Stimulated activated CD4-positive, alpha-beta T cell treated with anti-CD3 and anti-CD28 coated beads, TNF-alpha, amount 100 ng/mL, for 48 hours (primary cell): Measurements from ENCODE around the gene RHEB.
"Not testable (repeated sequence)": the region's sequence is repeated elsewhere in the genome, so short reads cannot be mapped to it uniquely, and the experiment has no call there.

Source experiments
- DNase-seq, 3 donors: peaks; one replicate each; pipeline ENCODE4 v3.0.0-alpha.2; 2020; ENCODE audit warnings: low read depth in 3 of 3

The RHEB gene, protein sequence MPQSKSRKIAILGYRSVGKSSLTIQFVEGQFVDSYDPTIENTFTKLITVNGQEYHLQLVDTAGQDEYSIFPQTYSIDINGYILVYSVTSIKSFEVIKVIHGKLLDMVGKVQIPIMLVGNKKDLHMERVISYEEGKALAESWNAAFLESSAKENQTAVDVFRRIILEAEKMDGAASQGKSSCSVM

DNA sequence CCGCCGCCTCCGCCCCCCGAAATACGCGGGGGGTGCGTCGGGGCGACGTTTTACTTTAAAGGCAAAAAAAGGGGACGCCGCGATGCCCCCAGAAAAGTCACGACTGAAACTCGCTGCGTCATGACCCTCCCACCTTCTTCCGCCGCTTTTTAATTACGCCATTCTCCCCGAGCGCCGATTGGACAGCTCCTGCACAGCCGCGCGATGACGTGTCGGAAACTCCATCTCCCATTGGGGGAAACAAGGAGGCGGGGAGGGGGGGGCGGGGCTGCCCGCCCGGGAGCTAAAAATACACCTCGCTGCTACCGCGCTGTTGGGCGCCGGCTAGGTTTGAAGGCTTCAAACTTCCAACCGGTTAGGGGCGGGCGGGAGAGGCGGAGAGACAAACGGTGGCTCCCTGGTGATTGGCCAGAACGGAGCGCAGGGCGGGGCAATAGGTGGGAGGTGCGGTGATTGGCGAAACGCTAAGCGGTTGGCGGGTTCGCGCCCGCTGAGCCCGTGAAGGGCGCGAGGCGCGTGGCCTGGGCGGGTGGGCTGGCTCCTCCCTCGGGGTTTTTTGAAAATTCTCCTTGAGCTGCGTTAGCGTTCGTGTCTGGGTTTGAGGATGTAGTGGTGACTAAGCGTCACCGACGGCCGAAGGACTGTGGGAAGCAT lies at the start of gene RHEB:
Gene RHEB (minus strand): TSS at position 131 of the 654 bp plus-strand sequence. CDS start 384 bp downstream, outside the sequence.
- peak; percentile 95 to 99 (median 96) for DNase-seq

DNA sequence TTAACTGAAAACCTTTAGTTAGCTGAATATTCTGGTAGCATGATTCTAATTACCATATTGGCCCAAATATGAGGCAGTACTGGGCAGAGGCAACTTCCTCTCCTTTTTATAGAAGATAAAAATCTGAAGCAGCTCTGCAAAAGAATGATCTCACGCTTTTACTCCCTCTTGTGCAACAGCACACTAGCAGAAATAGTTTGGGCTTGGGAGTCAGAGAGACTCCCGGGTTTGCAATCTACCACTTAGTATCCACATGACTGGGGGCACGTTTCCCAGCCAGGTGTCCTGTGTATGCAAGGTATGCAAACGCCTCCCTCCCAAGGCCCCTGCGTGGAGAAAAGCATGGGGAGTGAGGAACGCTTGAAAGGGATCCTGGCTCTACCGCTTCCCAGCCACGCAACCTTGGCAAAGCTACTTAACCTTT lies 47.2 kb upstream of the RHEB start:
- DNase-seq, result no peak

DNA sequence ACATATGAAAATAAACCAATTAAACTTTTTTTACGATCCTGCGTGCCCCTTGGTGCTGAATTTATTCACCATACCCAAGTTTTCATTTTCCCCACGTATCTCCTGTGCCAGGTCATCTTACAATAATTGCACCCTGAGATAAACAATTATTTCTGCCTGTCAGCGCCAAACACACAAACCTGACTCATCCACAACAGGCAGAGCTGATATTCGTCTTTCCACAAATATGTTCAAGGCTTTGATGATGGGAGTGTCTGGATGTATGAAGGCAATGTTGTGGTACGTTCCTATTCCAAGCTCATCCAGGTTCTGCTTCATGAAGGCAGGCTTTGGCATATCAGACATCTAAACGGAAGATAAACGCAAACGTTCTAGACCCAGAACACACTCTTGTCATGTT lies 45.8 kb upstream of the RHEB start:
- no peak for DNase-seq

DNA sequence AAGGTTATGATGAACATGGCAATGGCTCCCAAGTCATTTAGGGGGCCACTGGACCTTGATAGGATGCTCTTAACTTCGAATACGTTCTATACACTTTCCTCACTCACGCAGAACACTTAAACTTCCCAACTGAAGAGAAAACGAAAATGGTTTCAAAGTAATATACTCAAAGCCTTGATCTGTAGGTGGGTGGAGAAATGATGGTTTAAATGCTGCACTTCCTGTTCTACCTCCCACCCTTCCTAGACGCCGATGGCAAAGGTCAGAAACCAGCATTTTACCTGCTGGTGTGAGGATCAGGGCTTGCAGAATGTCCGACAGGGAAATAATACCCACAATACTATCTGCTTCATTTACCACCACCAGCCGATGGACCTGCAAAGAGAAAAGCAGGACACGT lies 40.5 kb upstream of the RHEB start:
- DNase-seq, result no peak

DNA sequence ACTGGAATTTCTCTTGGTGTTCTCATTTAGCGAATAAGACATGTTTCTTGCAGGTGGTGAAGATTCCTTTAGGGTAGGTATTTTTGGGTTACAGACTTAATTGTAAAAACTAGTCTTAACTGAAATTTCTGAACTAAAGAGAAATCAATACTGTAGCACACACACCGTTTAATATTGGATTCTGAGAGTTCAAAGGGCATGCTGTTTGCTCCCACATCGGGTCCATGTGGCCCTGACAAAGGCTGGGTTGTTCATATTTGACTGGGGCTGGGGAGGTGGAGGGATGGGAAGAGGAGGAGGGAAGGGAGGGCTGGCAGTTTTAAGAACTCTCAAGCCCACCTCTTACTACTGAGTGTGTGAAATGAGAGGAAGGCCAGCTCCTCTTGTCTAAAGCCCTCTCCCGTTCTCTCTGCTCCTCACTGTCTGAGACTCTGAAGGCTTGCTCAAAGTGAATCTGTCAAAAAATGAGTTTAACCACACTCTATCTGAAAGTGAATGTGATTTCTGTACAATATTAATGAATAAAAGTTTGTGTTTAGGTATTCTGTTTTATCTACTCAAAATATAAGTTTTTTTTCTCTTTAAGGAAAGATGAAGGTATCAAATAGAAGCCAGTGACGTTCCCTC lies 40.0 kb upstream of the RHEB start:
- DNase-seq, result no peak

DNA sequence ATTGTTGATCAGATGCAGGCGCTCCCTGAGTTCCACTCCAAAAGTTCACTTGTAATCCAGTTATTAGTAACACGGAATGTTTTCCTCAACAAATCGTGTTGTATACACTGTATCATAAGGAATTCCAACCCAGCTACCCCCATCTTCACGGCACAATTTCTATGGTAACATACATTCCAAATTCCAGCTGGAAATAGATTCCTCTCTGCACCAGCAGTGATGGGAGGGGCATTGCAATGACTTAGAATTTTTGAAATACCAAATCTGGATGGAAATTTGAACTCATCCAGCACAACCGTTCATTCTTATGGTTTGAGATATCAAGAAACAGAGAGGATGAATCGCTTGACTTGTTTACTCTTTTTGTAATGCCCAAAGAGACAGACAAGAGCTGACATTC lies 38.9 kb upstream of the RHEB start:
- DNase-seq, result no peak

DNA sequence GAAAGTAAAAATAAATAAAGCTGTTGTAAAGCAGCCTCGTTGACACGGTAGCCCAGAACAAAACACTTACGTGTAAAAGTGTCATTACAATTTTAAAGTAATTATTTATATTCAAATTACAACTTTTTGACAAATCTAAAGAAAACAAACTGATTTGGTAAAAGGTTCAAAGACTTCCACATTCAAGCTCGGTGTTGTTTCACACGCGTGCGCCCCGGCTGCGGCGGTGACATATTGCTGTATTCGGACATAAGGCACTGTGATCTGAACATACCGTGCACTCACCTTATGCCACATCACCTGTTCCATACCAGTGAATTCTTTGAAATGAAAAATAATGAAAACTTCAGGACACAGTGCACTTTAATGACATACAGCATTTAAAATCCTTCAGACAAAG lies 36.9 kb upstream of the RHEB start:
- no peak for DNase-seq

DNA sequence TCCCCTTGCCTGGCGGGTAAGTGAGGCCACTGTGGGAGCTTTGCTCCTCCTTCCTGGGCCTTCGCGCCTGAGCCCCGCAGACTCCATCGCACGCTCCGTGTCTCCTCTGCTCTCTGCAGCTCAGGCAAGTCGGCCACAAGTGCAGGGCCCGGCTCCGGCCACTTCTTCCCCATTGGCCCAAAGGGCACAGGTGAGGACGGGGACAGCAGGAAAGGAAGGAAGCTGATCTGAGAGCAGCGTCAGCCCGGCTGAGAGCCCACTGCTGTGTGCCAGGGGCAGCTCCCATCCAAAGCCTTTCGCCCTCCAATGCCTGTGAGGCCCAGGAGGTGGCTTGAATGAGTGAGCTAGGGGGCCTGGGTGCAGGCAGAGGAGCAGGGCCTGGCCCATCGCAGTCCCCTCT lies 33.7 kb upstream of the RHEB start:
- no peak for DNase-seq

DNA sequence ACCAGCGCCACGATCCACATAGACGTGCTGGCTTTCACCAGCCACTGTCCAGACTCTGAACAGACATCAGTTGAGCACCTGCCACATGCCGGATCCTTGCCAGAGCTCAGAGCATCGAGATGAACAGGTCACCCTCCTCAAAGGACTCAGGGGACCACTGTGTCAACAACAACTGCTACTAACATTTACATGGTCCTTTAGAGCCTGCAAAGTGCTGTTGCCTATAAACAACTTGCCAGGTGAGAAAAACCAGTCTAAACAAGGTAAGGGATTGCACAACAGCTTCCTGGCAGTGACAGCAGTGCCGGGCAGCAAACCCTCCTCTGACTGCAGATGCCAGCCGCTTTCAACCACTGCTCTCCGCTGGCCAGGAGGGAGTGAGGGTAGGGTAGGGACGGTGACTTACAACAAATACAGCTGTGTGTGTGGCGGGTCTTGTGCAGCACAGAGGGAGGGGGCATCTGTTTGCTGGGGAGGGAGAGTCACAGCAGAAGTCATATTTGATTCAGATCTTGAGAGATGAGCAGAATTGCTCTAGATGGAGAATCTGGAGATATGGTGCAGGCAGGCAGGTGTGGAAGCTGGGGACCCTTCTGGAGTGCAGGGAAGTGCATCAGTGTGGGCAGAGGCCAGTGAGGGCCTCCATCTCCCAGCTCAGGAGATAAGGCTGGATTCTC lies 32.8 kb upstream of the RHEB start:
- DNase-seq, result no peak

DNA sequence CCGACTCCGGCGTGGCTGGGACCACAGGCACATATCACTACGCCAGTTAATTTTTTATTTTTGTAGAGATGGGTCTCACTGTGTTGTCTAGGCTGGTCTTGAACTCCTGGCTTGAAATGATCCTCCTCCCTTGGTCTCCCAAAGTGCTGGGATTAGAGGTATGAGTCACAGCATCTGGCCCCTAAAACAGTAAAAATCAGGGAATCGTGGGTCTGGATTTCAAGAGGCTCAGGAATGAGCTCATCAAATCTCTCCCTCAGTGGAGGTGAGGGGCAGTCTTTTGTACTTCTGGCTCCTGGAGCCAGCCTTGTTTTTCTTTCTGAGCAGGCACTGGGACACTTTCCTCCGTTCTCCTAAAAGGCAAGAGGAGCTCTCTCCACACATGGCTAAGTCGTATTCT lies 32.1 kb upstream of the RHEB start:
- no peak for DNase-seq

DNA sequence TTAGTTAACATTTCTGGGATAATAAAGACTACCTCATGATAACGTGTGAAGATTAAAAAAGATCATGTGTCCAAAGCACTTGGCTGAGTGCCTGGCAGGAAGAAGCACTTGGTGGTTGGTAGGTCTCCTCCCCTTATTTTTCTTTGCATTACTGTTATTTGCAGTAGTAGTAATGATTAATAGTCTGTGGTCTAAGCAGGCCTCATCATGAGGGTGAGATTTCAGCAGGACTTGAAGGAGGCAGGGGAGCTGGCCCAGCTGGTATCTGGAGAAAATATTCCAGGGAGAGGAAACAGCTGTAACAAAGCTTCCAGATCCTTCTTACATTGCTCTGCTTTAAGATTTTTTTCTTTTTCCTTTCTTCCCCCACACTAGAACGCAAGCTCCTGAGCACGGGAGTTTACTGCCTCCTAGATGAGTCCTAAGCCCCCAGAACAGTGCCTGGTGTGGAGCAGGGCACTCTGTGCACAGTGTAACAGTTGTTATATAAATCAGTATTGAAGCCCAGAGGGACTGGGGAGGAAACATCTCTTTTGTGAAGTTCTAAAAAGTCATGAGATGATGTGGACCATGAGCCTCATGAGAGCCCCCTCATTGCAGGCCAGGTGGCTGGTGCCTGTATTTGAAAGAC lies 31.1 kb upstream of the RHEB start:
- no peak for DNase-seq

DNA sequence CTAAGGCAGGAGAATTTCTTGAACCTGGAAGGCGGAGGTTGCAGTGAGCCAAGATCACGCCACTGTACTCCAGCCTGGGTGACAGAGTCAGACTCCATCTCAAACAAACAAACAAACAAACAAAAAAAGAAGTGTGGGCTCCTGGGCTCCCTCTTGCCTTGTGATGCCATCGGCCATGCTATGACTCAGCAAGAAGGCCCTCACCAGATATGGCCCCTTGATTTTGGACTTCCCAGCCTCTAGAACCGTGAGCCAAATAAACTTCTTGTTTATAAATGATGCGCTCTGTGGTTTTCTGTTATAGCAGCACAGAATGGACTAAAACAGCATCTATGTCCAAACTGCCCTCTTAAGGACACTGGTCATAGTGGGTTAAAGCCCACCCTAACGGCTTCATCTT lies 29.9 kb upstream of the RHEB start:
- no peak for DNase-seq

DNA sequence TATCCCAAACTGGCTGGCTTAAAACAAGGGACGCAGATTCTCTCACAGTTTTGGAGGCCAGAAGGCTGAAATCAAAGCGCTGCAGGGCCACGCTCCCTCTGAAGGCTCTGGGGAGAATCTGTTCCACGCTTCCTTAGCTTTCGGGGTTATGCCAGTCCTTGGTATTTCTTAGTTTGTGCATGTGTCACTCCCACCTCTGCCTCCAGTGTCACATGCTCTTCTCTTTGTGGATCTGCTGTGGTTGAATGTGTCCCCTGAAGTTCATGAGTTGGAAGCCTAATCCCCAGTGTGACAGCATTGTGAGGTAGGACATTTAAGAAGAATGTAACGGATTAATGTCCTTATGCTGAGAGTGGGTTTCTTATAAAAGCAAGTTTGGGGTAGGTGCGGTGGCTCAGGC lies 29.4 kb upstream of the RHEB start:
- no peak for DNase-seq

DNA sequence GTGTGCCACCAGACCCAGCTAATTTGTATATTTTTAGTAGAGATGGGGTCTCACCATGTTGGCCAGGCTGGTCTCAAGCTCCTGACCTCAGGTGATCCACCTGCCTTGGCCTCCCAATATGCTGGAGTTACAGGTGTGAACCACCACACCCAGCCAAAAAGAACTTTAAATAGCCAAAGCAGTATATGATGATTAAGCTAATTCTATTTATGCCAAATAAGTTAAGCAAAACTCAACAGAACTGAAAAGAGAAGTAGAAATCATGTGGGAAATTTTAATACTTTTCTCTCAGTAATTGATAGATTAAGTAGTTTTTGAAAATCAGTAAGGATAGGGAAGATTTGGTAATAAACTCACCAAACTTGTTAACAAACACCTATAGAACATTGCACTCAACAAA lies 24.5 kb upstream of the RHEB start:
- no peak for DNase-seq

DNA sequence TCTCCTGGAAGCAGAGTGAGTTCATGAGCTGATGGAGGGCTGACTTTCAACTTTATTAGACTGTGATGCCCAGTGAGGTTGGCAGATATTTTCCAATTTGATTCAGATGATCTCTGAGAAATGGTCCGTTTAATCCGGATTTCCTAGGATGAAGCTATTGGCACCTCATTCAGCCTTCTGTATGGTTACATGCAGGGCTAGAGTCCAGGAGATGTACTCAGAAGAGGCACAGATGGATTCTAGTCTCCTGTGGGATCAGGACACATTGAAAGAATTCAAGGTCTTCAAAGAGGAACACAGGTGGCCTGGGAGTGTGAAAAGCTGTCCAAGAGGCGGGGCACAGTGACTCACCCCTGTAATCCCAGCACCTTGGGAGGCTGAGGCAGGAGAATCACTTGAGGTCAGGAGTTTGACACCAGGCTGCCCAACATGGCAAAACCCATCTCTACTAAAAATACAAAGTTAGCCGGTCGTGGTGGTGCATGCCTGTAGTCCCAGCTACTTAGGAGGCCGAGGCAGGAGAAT lies 23.0 kb upstream of the RHEB start:
- no peak for DNase-seq

DNA sequence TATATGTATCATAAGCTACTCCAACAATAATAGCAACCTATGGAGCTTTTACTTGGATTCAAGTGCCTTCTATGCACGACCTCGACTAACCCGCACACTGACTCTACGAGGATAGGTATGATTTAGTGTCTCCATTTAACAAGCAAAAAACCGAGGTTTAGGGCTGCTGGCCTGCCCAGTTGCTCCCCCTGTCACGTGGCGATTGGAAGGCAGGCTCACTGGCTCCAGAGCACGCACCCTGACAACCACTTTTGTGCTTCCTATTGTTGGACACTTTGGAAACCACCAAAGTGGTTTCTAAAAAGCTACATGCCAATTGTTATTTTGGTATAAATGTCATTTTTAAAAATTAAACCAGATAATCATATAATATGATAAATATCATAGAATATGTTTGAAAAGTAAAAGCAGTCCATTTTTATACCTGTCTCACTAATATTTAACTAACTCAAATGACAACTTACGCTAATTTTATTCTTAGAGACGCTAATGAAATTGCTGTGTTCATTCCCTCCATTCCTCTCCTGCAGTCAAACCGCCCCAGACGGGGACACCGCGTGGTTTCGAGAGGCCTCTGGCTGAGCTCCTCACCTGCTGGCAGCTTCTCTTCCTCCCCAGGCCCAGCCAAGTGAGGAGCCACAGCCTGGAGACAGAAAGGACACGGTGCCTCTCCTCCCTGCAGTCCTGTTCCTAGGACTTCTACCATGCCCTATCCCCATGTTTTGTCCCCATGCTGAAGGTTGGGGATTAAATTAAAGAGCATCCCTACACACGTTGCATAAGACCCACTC lies 22.2 kb upstream of the RHEB start:
- DNase-seq, result no peak

DNA sequence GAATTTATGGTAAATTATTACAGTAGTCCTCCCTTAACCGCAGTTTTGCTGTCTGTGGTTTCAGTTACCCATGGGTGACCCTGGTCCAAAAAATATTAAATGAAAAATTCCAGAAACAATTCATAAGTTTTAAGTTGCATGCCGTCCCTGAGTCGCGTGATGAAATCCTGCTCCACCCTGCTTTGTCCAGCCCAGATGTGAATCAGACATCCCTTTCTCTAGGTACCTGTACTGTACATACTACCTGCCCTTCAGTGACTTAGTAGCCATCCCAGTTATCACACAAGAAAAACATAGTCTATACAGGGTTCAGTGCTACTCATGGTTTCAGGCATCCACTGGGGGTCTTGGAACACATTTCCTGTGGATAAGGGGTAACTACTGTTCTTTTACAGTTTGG lies 20.5 kb upstream of the RHEB start:
- no peak for DNase-seq

DNA sequence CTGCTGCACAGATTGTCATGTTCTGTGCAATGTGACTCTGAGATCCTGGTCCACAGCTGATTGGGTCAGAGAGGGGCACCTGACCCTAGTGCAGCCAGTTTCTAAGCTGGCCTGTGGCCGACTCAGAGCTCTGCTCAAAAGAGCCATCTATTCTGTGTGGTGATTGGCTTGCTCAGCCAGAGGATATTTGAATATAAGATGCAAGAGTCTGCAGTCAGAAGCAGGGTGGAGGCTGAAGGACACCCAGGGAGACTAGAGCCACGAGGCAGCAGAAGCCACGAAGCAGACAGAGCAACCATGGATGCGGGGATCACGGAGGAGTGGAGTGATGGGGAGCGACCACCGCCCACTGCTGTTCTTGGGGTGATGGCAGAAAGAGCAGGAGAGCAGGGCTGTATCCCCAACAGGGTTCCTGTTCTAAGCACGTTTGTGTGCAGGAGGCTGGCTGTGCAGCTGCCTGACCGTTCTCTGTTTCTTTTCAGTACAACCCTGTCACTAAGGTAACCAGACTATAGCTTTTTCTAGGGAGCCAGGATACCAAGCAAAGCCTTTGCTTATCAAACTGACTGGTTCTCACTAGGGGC lies 19.5 kb upstream of the RHEB start:
- no peak for DNase-seq

DNA sequence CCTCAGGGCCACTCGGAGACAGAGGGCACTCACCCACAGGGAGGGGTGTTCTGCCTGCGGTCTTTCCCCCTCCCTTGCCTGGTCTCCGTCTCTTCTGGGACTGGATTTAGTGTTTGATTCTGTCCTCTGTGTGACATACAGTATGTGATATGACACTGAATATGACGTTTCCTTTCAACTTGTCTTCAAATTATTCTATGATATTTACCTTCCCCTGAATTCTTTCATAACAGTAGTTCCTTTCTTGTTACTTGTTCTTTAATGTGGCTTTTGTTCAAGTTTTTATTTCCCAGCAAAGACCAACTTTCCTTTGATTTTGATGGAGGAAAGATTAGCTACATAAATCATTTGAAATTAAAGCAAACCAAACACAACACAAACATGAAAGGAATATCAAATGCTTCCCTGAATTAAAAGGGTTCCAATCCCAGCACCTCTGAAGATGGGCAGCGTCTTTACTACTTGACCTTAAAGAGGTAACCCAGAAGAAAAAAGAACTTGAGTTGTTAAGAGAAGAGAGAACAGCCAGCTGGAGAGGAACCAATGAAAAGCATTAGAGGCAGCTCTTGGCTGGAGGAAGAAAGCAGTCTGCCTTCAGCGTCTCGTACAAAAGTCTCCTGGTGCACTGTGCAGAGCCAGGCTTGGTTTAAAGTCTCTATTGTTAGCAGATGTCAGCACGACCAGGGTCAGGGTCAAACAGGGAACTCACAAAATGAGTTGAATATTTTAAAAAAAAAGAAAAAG lies 18.3 kb upstream of the RHEB start:
- DNase-seq, result no peak

DNA sequence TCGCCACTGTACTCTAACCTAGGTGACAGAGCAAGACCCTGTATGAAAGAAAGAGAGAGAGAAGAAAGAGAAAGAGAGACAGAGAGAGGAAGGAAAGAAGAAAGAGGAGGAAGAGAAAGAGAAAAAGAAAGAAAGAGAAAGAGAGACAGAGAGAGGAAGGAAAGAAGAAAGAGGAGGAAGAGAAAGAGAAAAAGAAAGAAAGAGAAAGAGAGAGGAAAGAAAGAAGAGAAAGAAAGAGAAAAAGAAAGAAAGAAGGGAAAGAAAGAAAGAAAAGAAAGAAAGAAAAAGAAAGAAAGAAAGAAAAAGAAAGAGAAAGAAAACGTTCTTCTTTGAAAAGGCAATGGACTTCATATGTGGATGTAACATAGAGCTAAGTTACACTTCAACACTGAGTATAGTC lies 16.5 kb upstream of the RHEB start:
- DNase-seq, result not testable (repeated sequence)
